Erythroblast (primary cell): ENCODE data around the gene EIF1B.
"Not testable (repeated sequence)": the region's sequence is repeated elsewhere in the genome, so short reads cannot be mapped to it uniquely, and the experiment has no call there.

ENCODE experiments used
- DNase-seq, 2 experiments: peaks; one replicate each; lab custom pipeline; 2025; lab: John Stamatoyannopoulos, UW
- GATA1 ChIP-seq: IDR thresholded peaks from 2 replicates; pipeline ENCODE4 v1.6.1; 2011; ENCODE audit warnings: low read depth, mild to moderate bottlenecking, control low read depth, low read length, moderate library complexity
- POLR2A ChIP-seq: IDR thresholded peaks from 2 replicates; pipeline ENCODE4 v1.6.1; 2011; ENCODE audit warnings: mild to moderate bottlenecking, low read length

EIF1B gene

DNA sequence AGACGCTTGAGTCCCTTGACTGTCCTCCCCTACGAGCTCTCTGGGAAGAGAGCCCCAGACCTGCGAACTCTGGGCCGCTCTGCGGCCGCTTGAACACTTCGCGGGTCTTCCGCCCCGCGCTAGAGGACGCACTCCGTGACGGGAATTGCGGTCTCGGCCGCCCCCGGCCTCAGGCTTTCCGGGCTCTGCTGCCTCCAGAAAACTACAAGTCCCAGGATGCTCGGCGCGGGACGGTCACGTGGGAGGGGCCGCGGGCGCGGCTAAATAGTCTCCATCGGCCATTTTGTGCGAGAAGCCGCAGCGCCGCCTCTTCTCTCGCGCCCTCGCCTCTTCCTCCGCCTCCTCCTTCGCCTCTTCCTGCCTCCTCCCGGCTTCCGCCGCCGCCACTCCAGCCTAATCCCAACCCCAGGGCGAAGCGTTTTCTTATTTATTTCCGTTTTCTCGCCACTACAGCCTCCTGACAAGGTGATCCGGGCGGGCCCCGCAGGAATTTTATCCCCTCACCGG lies at the start of gene EIF1B:
EIF1B (plus strand) TSS at position 290 of the 507 bp plus-strand sequence. CDS start 235 bp downstream, outside the sequence.
- DNase-seq: peak; percentile 98 to 99
- TF ChIP-seq GATA1 (no peak), POLR2A (peak; percentile 97)

DNA sequence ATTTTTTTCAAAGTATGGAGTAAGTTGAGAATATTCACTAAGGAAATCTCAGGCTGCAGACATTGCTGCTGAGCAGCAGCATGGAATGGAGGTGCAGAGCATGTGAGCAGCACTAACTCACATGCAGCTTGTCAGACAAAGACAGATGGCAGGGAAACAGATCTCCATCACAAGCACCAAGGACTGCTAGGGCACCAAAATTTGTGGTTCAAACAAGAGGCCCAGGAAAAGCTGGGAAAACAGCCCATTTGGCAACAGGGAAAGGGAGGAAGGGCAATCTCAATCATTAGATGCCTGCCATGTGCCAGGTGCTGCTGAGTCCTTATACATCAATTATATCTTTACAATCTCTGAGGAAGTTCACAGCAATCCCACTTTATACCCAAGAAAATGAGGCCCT lies 47.2 kb upstream of the EIF1B start:
- no peak for DNase-seq
- TF ChIP-seq POLR2A (no peak), GATA1 (no peak)

DNA sequence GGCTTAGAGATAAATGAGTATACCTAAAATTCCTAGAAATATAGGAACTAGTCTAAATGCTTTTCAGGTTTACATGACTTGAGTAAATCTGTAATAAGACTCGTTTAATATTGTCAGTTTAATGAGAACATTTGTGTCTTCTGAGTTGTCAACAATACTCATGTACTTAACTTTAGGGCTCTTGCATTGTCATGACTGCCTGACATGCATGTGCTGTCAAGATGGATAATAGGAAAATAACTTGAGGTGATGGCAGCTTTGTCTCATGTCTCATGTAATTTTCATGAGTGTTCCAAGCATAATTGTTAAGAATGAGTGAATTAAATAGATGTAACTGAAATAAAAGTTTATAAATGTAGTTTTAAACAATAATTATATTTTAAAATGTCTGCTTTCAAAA lies 45.1 kb upstream of the EIF1B start:
- no peak for DNase-seq
- TF ChIP-seq POLR2A: no peak
- TF ChIP-seq GATA1: no peak

DNA sequence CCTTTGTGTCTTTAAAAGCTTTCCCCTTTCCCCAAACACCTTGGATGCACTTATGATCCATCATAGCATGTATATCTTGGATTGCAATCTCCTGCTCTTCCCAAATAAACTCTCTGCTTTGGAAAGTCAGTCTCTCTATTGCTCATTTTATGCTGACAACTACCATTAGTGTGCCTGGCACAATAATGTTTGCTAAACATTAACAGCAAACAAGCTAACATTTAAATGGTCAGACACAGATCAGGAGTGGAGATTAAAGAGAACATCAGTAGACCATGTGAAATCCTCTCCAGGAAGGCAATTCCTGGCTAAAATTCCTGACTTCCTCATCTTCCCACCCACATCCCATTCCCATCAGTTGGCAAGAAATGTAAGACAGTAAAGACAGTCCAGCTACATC lies 44.3 kb upstream of the EIF1B start:
- no peak for DNase-seq
- no peak for TF ChIP-seq POLR2A
- TF ChIP-seq GATA1: no peak

DNA sequence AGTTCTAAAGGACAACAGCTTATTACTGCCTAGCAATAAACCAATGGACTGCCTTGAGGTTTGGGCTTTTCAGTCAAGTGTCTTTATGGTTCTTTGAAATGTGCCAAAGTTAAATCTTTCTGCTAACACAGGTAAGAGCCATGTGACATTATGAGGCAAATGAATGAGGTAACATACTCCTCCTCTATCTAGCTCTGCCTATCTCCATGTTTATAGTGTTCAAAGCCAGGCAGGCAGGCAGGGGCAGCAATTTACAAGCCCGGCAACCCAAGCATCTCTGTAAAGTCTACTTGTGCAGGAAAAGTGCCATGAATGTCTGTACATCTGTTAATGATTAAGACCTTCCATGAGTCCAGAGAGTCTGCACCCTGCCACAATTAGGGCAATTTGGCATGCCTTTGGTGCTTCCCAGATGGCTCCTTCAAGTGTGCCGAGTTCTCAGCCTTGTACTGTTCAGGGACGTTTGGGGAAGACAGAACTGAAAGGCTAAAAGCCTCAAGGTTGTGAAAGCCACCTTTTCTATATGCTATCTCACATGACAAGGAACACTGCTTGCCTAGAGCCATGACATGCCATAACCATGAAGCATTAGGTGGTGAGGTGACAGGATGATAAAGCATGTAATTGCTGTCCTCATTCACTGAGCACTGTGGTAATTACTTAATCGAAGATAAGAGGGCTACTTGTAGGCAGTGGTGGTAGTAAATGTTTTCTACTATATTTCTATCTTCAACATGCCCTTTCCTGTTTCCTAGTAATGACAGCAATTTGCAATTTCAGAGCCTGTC lies 41.4 kb upstream of the EIF1B start:
- TF ChIP-seq POLR2A: no peak
- no peak for TF ChIP-seq GATA1

DNA sequence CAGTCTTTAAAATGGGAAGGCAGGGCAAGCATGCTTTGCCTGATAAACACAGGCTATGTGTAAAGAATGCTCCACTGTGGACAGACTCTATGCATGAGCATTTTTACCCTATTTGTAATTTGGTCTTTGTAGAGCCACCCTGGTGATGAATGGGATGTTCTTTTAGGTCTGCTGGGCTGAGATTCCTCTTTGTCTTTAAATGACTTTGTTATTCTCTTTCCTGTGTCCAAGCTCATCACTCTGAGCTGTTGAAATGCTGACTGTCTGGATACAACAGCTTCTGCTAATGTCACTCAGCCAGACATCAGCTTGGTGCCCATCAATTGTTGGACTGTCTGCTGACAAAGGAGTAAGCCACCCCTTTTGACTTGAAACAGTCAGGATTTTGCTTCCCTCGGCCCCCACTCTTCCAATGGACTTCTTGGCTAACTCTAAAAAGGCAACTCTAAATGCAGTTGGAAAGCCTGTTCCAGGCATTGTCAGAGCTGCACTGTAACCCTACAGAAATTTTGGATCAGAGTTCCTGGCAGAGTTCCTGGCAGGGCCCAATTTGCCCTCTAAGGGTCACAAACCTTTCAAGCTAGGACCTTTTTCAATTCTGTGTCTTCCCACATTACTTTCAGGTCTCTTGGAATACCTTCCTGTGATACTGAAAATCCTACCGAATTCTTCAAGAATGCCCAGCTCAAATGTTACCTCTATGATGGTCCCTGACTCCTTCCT lies 40.5 kb upstream of the EIF1B start:
- no peak for DNase-seq

More for the DNA sequence above, 41.4 kb upstream of the EIF1B start:
- DNase-seq: no peak

DNA sequence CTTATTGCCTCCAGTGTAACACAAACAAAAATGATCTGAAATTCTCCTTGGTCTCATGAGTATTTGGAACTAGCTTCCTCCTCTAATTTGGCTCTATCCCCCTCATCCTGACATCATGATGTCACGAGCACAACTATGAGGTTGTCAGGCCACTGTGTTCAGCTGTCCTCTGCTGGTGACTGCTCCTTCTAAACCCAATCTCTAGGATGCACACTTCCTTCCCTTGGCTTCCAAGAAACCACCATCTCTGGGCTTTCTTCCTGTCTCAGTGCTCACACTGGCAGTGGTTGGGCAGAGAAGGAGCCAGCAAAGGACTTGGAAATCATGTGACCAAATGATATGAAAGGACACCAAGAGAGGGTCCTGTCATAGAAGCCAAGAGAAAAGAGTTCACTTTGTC lies 30.7 kb upstream of the EIF1B start:
- TF ChIP-seq POLR2A (no peak), GATA1 (no peak)
- DNase-seq: no peak

More for the DNA sequence above, 40.5 kb upstream of the EIF1B start:
- no peak for TF ChIP-seq GATA1
- TF ChIP-seq POLR2A: no peak

DNA sequence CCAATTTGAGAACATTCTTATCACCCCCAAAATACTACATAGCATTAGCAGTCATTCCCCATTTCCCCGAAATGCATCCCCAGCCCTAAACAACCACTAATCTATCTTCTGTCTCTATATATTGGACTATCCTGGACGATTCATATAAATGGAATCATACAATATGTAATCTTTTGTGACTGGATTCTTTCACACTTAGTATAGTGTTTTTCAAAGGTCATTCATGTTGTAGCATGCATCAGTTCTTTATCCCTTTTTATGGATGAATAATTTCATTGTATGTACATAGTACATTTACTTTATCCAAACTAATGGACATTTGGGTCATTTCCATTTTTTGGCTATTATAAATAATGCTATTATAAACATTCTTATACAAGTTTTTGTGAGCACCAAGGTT lies 27.5 kb upstream of the EIF1B start:
- no peak for DNase-seq
- no peak for TF ChIP-seq POLR2A
- TF ChIP-seq GATA1: no peak

DNA sequence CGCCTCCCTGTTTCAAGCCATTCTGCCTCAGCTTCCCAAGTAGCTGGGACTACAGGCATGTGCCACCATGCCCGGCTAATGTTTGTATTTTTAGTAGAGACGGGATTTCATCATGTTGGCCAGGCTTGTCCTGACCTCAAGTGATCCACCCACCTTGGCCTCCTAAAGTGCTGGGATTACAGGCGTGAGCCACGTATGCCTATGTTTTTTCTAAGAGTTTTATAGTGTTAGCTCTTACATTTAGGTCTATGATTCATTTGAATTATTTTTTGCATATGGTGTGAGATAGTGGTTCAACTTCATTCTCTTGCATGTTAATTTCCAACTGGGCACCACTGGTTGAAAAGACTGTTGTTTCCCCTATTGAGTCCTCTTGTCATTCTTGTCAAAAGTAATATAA lies 26.4 kb upstream of the EIF1B start:
- not testable (repeated sequence) for DNase-seq

DNA sequence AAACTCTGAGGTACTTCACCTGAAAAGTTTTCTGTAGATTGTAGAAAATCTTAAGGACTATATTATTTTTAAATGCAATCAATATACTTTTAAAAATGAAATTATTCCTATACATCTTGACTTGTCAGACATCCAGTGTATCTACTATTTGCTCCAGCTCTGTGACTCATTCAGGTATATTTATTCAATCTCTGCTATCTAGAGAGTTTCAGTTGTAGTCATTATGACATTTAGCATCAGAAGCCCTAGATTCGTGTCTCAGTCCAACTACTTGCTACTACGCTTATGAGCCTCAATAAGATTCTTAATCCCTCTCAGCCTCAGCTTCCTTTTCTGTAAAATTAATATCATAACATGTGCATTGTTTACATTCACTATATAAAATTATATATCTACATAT lies 22.3 kb upstream of the EIF1B start:
- TF ChIP-seq POLR2A (no peak), GATA1 (no peak)
- DNase-seq: no peak

DNA sequence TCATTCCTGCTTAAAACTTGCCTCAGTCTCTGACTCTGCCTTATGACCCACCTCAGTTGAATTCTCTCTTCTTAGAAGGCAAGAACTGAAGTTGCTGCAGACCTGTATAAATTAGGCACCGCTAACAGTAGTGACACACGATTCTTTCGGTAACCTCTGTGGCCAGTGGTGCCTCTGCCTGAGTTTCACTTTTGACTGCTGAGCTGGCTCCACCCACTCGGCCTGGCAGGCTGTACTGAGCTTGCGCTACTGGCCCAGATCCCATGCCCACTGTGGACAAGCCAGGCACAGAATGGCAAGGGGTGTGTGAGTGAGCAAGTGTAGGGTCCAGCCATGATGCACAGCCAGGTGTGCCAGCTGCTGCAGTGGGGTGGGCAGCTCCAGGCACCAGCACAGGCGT lies 19.1 kb upstream of the EIF1B start:
- no peak for DNase-seq
- TF ChIP-seq GATA1 (no peak), POLR2A (no peak)

DNA sequence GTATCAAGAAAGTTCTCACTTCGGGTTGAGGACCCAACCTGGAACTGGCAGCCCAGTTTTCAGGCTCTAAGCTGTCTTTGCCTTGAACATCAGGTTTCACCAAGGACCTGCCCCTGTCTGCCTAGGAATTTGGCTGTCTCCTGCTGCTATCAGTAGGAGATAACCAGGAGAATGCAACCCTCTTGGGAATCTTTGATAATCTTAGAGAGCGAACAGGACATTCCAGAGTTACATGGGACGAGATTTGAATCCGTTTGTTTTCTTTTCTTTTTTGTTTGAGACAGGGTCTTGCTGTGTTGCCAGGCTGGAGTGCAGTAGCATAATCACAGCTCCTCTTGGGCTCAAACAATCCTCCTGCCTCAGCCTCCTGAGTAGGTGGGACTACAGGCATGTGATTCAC lies 18.0 kb upstream of the EIF1B start:
- no peak for DNase-seq
- TF ChIP-seq POLR2A (no peak), GATA1 (no peak)

DNA sequence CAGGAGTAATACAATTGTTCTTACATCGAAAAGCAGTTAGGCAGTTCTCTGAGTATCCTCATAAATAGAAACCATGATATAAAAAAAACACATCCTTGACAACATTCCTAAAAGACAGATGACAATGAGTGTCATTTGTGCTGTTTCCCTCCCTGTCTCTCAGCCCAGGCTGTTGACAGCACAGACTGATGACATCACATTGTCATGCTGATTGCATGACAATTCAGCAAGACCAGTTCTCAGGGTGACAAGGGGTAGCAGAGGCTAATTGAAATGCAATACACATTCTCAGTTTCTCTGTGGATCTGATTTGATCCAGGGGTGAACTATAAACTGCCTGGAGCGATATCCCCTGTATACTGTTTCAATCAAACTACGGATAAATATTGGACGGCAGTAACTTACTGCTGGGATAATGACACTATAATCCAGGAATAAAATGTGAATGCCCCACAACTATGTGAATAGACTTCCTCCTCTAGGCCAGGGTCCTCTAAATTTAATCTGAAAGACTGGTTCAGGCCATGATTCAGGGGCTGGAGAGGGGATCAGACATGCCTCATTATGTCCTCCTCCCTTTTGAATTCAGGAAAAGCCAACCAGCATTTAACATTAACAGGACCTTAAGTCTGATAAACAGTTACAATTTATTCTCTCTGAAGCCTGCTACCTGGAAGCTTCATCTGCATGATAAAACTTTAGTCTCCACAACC lies 16.7 kb upstream of the EIF1B start:
- peak in 1 of 2 experiments; percentile 14 for DNase-seq

DNA sequence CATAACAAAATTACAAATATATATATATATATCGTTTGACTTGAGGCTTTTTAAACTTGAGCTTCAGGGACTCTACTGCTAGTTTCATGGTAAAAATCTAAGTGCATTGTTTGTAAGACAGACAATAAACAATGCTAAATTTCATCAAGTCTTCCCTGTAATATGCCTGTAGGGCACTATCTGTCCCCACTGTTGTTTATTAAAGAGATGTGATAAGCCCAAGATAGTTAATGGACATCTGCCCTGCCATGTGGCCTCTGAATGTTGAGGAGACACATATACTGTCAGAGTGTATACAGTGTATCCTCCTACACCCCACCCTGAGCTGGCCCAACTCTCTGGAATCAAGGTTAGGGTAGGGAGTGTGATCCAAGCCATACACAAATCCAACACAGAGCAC lies 15.1 kb upstream of the EIF1B start:
- DNase-seq: no peak
- TF ChIP-seq POLR2A: no peak

More for the DNA sequence above, 16.7 kb upstream of the EIF1B start:
- TF ChIP-seq POLR2A: no peak
- TF ChIP-seq GATA1: no peak
